ENCODE data around the gene LEMD1.

Gene LEMD1

DNA sequence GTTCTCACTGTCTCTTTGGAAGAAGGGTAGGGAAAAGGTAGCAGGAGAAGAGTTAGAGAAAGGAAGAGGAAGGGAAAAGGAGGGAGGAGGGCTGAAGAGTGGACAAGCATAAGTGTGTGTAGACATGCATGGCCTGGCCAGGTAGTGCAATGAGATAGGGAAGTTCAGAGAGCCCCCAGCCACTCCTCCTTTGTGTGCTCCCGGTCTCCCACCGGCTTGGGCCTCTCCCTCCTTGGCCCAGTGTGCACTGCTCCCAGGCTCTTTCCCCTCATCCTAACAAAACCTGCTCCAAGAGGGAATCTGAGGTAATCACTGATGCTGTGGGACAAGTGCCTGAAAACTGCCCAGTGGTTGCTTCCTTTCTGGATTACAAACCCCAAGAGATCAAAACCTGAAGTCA is 10.3 kb upstream of the LEMD1 start:
- Histone ChIP-seq H3K4me3 (ENCODE audit: low read depth, low read length, poor library complexity, severe bottlenecking) (no peak overlapping the region), H2AFZ (ENCODE audit: low read length) (no peak overlapping the region), H3F3A (ENCODE audit: insufficient read depth, low read length) (no peaks in the 10 kb centered on the region), H3K4me1 (ENCODE audit: insufficient read depth, low read length, severe bottlenecking) (peaks cover 11% of the 10 kb centered on the region), H3K4me2 (ENCODE audit: low read length) (no peak overlapping the region), H3K9me3 (ENCODE audit: low read length) (no peaks in the 10 kb centered on the region), H3K9me2 (ENCODE audit: low read depth, low read length) (no peaks in the 10 kb centered on the region), H4K20me1 (ENCODE audit: insufficient read depth, low read length) (no peaks in the 10 kb centered on the region), H3K36me3 (ENCODE audit: insufficient read depth, low read length) (no peaks in the 10 kb centered on the region), H3K27ac (ENCODE audit: low read depth, low read length, poor library complexity, severe bottlenecking) (no peak overlapping the region), H3K79me2 (ENCODE audit: insufficient read depth, low read length) (no peaks in the 10 kb centered on the region), H3K9ac (ENCODE audit: low read length) (no peak overlapping the region), H3K27me3 (ENCODE audit: insufficient read depth, low read length) (no peaks in the 10 kb centered on the region)
- TF ChIP-seq EZH2 (IDR thresholded peaks at IDR 0.05; ENCODE audit: borderline replicate concordance, low read length) = no peak
- TF ChIP-seq, protein P1, sequence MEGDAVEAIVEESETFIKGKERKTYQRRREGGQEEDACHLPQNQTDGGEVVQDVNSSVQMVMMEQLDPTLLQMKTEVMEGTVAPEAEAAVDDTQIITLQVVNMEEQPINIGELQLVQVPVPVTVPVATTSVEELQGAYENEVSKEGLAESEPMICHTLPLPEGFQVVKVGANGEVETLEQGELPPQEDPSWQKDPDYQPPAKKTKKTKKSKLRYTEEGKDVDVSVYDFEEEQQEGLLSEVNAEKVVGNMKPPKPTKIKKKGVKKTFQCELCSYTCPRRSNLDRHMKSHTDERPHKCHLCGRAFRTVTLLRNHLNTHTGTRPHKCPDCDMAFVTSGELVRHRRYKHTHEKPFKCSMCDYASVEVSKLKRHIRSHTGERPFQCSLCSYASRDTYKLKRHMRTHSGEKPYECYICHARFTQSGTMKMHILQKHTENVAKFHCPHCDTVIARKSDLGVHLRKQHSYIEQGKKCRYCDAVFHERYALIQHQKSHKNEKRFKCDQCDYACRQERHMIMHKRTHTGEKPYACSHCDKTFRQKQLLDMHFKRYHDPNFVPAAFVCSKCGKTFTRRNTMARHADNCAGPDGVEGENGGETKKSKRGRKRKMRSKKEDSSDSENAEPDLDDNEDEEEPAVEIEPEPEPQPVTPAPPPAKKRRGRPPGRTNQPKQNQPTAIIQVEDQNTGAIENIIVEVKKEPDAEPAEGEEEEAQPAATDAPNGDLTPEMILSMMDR (IDR thresholded peaks at IDR 0.05; ENCODE audit: low read length) = no peak

DNA sequence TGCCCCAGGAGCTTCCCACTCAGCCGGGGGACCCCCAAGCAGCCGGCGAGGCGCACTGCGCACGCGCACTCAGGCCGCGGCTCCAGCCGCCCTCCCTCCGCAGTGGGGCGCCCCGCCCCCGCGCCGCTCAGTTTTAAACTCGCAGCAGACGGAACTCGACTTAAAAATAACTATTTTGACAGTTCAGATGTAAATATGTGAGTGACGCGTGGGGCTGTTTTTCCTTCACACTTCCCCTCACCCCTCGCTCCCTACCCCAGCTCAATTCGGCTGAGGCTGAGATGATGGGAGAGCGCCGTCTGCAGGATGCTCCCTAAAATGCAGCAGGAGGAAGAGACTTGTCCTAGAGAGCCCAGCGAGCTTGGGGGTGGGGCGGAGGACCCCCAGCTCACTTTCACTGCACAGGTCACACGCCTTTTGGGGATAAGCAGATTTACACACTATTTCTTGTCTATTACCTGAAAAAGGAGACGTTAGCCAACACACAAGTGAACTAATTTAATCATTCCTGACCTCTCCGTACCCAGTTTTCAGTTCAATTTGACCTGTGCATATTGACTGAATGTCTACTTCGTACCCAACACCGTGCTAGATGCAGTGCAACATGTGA is 8.9 kb upstream of the LEMD1 start:
- Histone ChIP-seq H3K79me2 (ENCODE audit: insufficient read depth, low read length) (no peaks in the 10 kb centered on the region), H4K20me1 (ENCODE audit: insufficient read depth, low read length) (no peaks in the 10 kb centered on the region), H2AFZ (ENCODE audit: low read length) (no peak overlapping the region), H3K27ac (ENCODE audit: low read depth, low read length, poor library complexity, severe bottlenecking) (no peak overlapping the region), H3K27me3 (ENCODE audit: insufficient read depth, low read length) (no peaks in the 10 kb centered on the region; the same call in 1 of the 2 replicates), H3K9me3 (ENCODE audit: low read length) (no peaks in the 10 kb centered on the region), H3K4me1 (ENCODE audit: insufficient read depth, low read length, severe bottlenecking) (peaks cover 11% of the 10 kb centered on the region), H3K9ac (ENCODE audit: low read length) (no peak overlapping the region; the same call in 1 of the 2 replicates), H3K4me3 (ENCODE audit: low read depth, low read length, poor library complexity, severe bottlenecking) (peak overlapping the region; percentile 48), H3F3A (ENCODE audit: insufficient read depth, low read length) (no peaks in the 10 kb centered on the region), H3K4me2 (ENCODE audit: low read length) (peak overlapping the region; percentile 55), H3K9me2 (ENCODE audit: low read depth, low read length) (no peaks in the 10 kb centered on the region), H3K36me3 (ENCODE audit: insufficient read depth, low read length) (no peaks in the 10 kb centered on the region)
- TF ChIP-seq EZH2 (IDR thresholded peaks at IDR 0.05; ENCODE audit: borderline replicate concordance, low read length) = no peak
- TF ChIP-seq, protein P1 (IDR thresholded peaks at IDR 0.05; ENCODE audit: low read length) = peak; percentile 97

DNA sequence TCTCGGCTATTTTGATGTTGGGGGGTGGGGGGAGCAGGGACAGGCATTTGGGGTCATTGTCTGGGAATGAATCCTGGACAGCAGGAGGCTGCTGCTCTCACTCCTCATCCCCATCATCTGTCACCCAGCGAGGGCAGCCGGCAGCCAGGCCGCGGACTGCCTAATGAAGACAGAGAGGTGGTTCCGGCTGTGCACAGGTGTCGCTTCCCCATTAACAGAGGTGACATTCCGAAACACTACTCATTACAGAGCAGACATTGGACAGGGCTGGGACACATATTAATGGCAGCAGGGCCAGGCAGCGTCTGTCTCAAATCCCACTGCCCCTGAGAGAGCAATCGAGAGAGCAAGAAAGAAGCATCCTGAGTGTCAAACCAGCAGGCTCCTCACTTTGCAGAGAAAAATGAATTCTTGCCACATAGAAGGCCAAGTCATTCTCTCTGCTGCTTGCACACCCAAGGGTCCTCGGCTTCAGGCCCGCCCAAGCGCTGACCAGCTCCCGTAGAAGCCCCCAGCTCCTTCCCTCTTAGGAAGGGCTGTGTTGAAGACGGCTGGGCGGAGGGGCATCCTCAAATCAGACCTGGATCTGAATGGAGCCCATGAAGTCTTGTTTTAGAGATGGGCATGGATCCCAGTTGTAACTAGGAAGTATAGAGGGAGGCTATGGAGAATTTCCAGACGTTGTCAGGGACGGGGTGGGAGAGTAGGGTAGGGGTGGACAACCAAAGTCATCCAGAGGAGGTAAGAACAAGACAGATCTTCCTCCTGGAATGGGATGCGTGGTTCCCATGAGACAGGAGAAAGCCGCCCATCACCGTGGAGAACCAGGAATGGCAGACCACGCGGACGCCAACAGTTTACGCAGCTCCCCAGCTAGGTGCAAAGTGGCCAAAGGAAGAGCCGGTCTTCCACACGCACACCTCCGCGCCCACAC is 8.2 kb upstream of the LEMD1 start:
- Histone ChIP-seq H3K36me3 (ENCODE audit: insufficient read depth, low read length) (no peaks in the 10 kb centered on the region), H3K9me2 (ENCODE audit: low read depth, low read length) (no peaks in the 10 kb centered on the region), H3K9me3 (ENCODE audit: low read length) (no peaks in the 10 kb centered on the region), H3F3A (ENCODE audit: insufficient read depth, low read length) (no peaks in the 10 kb centered on the region), H3K4me3 (ENCODE audit: low read depth, low read length, poor library complexity, severe bottlenecking) (peak overlapping the region; percentile 48), H4K20me1 (ENCODE audit: insufficient read depth, low read length) (no peaks in the 10 kb centered on the region), H3K9ac (ENCODE audit: low read length) (no peak overlapping the region; the same call in 1 of the 2 replicates), H3K4me1 (ENCODE audit: insufficient read depth, low read length, severe bottlenecking) (peaks cover 11% of the 10 kb centered on the region), H3K27ac (ENCODE audit: low read depth, low read length, poor library complexity, severe bottlenecking) (no peak overlapping the region), H2AFZ (ENCODE audit: low read length) (no peak overlapping the region), H3K4me2 (ENCODE audit: low read length) (peak overlapping the region; percentile 55), H3K79me2 (ENCODE audit: insufficient read depth, low read length) (no peaks in the 10 kb centered on the region), H3K27me3 (ENCODE audit: insufficient read depth, low read length) (no peaks in the 10 kb centered on the region; the same call in 1 of the 2 replicates)
- TF ChIP-seq, protein P1 (IDR thresholded peaks at IDR 0.05; ENCODE audit: low read length) = no peak
- no peak for TF ChIP-seq EZH2 (IDR thresholded peaks at IDR 0.05; ENCODE audit: borderline replicate concordance, low read length)
